Activated CD8-positive, alpha-beta T cell treated with anti-CD3 and anti-CD28 coated beads for 36 hours (primary cell): ENCODE results near the gene KCTD20. TPM values are rescaled to one million over a fixed set of nuclear protein-coding genes. Genes with fewer than 3 reads are reported as not detected.
A peak's percentile ranks its signal among the peaks of the same experiment; 100 is the strongest.

Experiments used
- ATAC-seq: fragments of 200-7000 bp; cut with Tn5 transposase; one replicate; pipeline ENCODE4 v1.10.0; 2021; ENCODE audit warnings: mild to moderate bottlenecking, moderate library complexity
- CTCF ChIA-PET: fragments of 350-600 bp; sonication (Branson Sonifier 250); formaldehyde crosslinking; loops from one replicate; lab custom pipeline; 2021; ENCODE audit warnings: antibody characterized with exemption; lab: Charles Lee
- POLR2A ChIA-PET: fragments of 350-600 bp; sonication (Branson Sonifier 250); formaldehyde crosslinking; loops from one replicate; lab custom pipeline; 2021; ENCODE audit warnings: antibody characterized with exemption; lab: Charles Lee
- DNase-seq: peaks from one replicate; pipeline ENCODE4 v3.0.0-alpha.2; 2020
- H3K27ac Mint-ChIP-seq: one replicate; pipeline ENCODE4 v1.8.0; 2021; ENCODE audit warnings: mild to moderate bottlenecking, mixed read lengths
- H3K27me3 Mint-ChIP-seq: one replicate; pipeline ENCODE4 v1.8.0; 2021; ENCODE audit warnings: mixed read lengths
- H3K36me3 Mint-ChIP-seq: one replicate; pipeline ENCODE4 v1.8.0; 2021; ENCODE audit warnings: low read depth, mixed read lengths
- H3K4me1 Mint-ChIP-seq: one replicate; pipeline ENCODE4 v1.8.0; 2021; ENCODE audit warnings: low read depth, mixed read lengths
- H3K4me3 Mint-ChIP-seq: one replicate; pipeline ENCODE4 v1.8.0; 2021; ENCODE audit warnings: mild to moderate bottlenecking, moderate library complexity, mixed read lengths
- H3K9me3 Mint-ChIP-seq: one replicate; pipeline ENCODE4 v1.8.0; 2021; ENCODE audit warnings: mixed read lengths
- intact Hi-C: fragments of 100-400 bp; cut with micrococcal nuclease; formaldehyde crosslinking; loops from one replicate; pipeline ENCODE4 v1.10.0; 2022
- total RNA-seq, 2 experiments: library from RNA; stranded (reverse); gene quantifications; one replicate each; pipeline ENCODE4 v1.2.3, GENCODE V29; 2021
- TF ChIP-seq, protein P1 (sequence below): fragments of 200-600 bp; IDR thresholded peaks from one replicate; pipeline ENCODE4 v1.8.0; 2022; ENCODE audit warnings: antibody characterized with exemption, mild to moderate bottlenecking

KCTD20 gene
- total RNA-seq, 2 experiments from 2014 or later: 42.7 to 45.1 TPM

DNA sequence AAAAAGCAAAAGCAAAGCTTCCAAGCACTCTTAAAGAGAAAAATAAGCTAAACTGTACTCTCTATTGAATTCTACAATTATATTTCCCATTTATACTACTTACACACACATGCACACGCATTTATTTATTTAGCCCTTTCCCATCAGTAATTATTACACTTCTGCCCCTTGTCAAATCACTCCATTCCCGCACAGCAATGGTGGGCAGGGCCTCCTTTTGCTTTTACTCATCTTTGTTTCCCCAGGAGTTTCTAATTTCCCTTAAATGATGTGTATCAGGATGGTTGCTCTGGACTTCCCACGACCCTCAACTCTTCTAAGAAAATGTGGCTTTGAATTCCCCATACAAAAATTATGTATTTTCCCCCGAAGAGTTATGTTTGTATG, 20.1 kb upstream of the KCTD20 start:
- H3K4me1 Mint-ChIP-seq: peaks cover 11% of the 10 kb centered on the region
- TF ChIP-seq, protein P1, sequence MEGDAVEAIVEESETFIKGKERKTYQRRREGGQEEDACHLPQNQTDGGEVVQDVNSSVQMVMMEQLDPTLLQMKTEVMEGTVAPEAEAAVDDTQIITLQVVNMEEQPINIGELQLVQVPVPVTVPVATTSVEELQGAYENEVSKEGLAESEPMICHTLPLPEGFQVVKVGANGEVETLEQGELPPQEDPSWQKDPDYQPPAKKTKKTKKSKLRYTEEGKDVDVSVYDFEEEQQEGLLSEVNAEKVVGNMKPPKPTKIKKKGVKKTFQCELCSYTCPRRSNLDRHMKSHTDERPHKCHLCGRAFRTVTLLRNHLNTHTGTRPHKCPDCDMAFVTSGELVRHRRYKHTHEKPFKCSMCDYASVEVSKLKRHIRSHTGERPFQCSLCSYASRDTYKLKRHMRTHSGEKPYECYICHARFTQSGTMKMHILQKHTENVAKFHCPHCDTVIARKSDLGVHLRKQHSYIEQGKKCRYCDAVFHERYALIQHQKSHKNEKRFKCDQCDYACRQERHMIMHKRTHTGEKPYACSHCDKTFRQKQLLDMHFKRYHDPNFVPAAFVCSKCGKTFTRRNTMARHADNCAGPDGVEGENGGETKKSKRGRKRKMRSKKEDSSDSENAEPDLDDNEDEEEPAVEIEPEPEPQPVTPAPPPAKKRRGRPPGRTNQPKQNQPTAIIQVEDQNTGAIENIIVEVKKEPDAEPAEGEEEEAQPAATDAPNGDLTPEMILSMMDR: no peak
- peak overlapping the region; percentile 77 for H3K4me3 Mint-ChIP-seq
- ATAC-seq (peak; percentile 3), DNase-seq (no peak)
- intact Hi-C loops: loop anchor here (5.0 kb wide), 1 partner anchor 125 kb away; the partner anchor contains the start of gene STK38
- no peaks in the 10 kb centered on the region for H3K9me3 Mint-ChIP-seq
- H3K36me3 Mint-ChIP-seq: no peaks in the 10 kb centered on the region
- ChIA-PET CTCF (interaction anchor here (0.7 to 3.1 kb wide), 15 partner anchors 10 to 157 kb away, joined by 3 to 11 read pairs (median 4); partner anchors contain the start of genes KCTD20 and PXT1), POLR2A (interaction anchor here (0.5 to 1.6 kb wide), 4 partner anchors 9 to 449 kb away, joined by 3 to 6 read pairs (median 4); partner anchors contain the start of genes KCTD20 and PXT1)
- H3K27me3 Mint-ChIP-seq: no peaks in the 10 kb centered on the region
- peak overlapping the region; percentile 89 for H3K27ac Mint-ChIP-seq

GRCh38 chr6:36423101-36423824, 19.5 kb upstream of the KCTD20 start:
- intact Hi-C loops: loop anchor here (5.0 kb wide), 1 partner anchor 124 kb away; the partner anchor contains the start of gene STK38
- ChIA-PET CTCF (interaction anchor here (0.7 to 3.1 kb wide), 20 partner anchors 9 to 185 kb away, joined by 3 to 11 read pairs (median 4); partner anchors contain the start of genes KCTD20 and PXT1), POLR2A (interaction anchor here (0.6 to 1.6 kb wide), 6 partner anchors 12 to 449 kb away, joined by 3 to 7 read pairs (median 5); partner anchors contain the start of genes KCTD20, PXT1 and SRSF3)
- TF ChIP-seq, protein P1: peak; percentile 67
- peak; percentile 96 for ATAC-seq
- H3K4me1 Mint-ChIP-seq: peaks cover 11% of the 10 kb centered on the region
- H3K36me3 Mint-ChIP-seq: no peaks in the 10 kb centered on the region
- H3K4me3 Mint-ChIP-seq: peak overlapping the region; percentile 77
- no peaks in the 10 kb centered on the region for H3K27me3 Mint-ChIP-seq
- no peaks in the 10 kb centered on the region for H3K9me3 Mint-ChIP-seq
- peak; percentile 99 for DNase-seq
- peak overlapping the region; percentile 89 for H3K27ac Mint-ChIP-seq

- H3K4me3 Mint-ChIP-seq: no peak overlapping the region
- H3K36me3 Mint-ChIP-seq: no peaks in the 10 kb centered on the region
- H3K9me3 Mint-ChIP-seq: no peaks in the 10 kb centered on the region
- intact Hi-C loops: no loop called here
- H3K27ac Mint-ChIP-seq: no peak overlapping the region
- TF ChIP-seq, protein P1: no peak
- DNase-seq (no peak), ATAC-seq (no peak)
- ChIA-PET POLR2A (no interaction called here), CTCF (no interaction called here)
- peaks cover 11% of the 10 kb centered on the region for H3K4me1 Mint-ChIP-seq
- H3K27me3 Mint-ChIP-seq: no peaks in the 10 kb centered on the region
These were observed 16.2 kb upstream of the KCTD20 start for GRCh38 chr6:36426622-36427021.

DNA sequence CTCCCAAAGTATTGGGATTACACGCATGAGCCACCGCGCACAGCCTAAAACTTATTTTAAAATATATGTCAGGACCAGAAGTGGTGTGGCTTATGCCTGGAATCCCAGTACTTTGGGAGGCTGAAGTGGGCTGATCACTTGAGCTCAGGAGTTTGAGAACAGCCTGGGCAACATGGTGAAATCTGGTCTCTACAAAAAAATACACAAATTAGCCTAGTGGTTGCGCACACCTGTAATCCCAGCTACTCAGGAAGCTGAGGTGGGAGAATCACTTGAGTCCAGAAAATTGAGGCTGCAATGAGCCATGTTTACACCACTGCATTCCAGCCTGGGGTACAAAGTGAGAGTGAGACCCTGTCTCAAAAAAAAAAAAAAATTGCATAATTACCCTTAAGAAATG, 13.9 kb upstream of the KCTD20 start:
- no peak for DNase-seq
- ATAC-seq: no peak
- POLR2A ChIA-PET: interaction anchor here (0.9 kb wide), 1 partner anchor 33 kb away, joined by 3 read pairs; no protein-coding TSS in a partner anchor
- H3K27me3 Mint-ChIP-seq: no peaks in the 10 kb centered on the region
- H3K4me1 Mint-ChIP-seq: peaks cover 7% of the 10 kb centered on the region
- TF ChIP-seq, protein P1: no peak
- H3K4me3 Mint-ChIP-seq: no peak overlapping the region
- H3K9me3 Mint-ChIP-seq: no peaks in the 10 kb centered on the region
- H3K27ac Mint-ChIP-seq: no peak overlapping the region
- CTCF ChIA-PET: no interaction called here
- no peaks in the 10 kb centered on the region for H3K36me3 Mint-ChIP-seq
- intact Hi-C loops: no loop called here

- POLR2A ChIA-PET: interaction anchor here (0.7 kb wide), 1 partner anchor 22 kb away, joined by 3 read pairs; no protein-coding TSS in a partner anchor
- Mint-ChIP-seq H3K27me3 (no peaks in the 10 kb centered on the region), H3K4me1 (peaks cover 5% of the 10 kb centered on the region), H3K4me3 (no peak overlapping the region), H3K27ac (no peak overlapping the region), H3K9me3 (no peaks in the 10 kb centered on the region), H3K36me3 (no peaks in the 10 kb centered on the region)
- TF ChIP-seq, protein P1: no peak
- ATAC-seq (no peak), DNase-seq (no peak)
- intact Hi-C loops: no loop called here
- CTCF ChIA-PET: interaction anchor here (0.9 to 1.4 kb wide), 4 partner anchors 9 to 352 kb away, joined by 3 to 5 read pairs (median 3); partner anchors contain the start of genes KCTD20 and PXT1
These were observed 12.4 kb upstream of the KCTD20 start for GRCh38 chr6:36430351-36430750.
